Caco-2 (cell line): ENCODE measurements around the gene KDM4B. TPM values are rescaled to one million over a fixed set of nuclear protein-coding genes. Genes with fewer than 3 reads are reported as not detected.

Experiments
- BruUV-seq: library from RNA; stranded (reverse); fragments of 400-500 nt; replicated peaks from 2 replicates; lab custom pipeline; 2021; lab: Mats Ljungman, UMichigan
- CTCF ChIA-PET: fragments of 300-600 bp; sonication (Branson Sonifier 250); formaldehyde crosslinking; loops from one replicate; lab custom pipeline; 2022; ENCODE audit warnings: antibody characterized with exemption; lab: Charles Lee
- POLR2A ChIA-PET: fragments of 300-600 bp; sonication (Branson Sonifier 250); formaldehyde crosslinking; loops from one replicate; lab custom pipeline; 2022; ENCODE audit warnings: antibody characterized with exemption; lab: Charles Lee
- DNase-seq, 2 experiments: peaks; one replicate each; pipeline versions ENCODE4 v3.0.0 to v3.0.0-alpha.2; 2020 to 2022
- H3K27me3 ChIP-seq: replicated peaks from 2 replicates; pipeline ENCODE4 v1.6.0; 2011; ENCODE audit warnings: low read length; ENCODE audit not compliant: control insufficient read depth, insufficient read depth
- H3K36me3 ChIP-seq: 2 replicates; pipeline ENCODE4 v1.5.1; 2011; ENCODE audit warnings: low read length; ENCODE audit not compliant: control insufficient read depth, insufficient read depth
- H3K4me1 ChIP-seq: fragments of 250-450 bp; sonication (Bioruptor Pico); 2 replicates; pipeline ENCODE4 v1.5.1; 2020; ENCODE audit warnings: mild to moderate bottlenecking
- H3K4me3 ChIP-seq: 2 replicates; pipeline ENCODE4 v1.5.1; 2011; ENCODE audit warnings: low read depth, mild to moderate bottlenecking, control low read depth, low read length
- H3K9me3 ChIP-seq: fragments of 250-450 bp; sonication (Bioruptor Pico); 2 replicates; pipeline ENCODE4 v1.5.1; 2020; ENCODE audit warnings: mild to moderate bottlenecking, moderate library complexity
- H3K27ac Mint-ChIP-seq: one replicate; pipeline ENCODE4 v1.8.0; 2022; ENCODE audit warnings: mixed read lengths; ENCODE audit not compliant: unreplicated experiment
- H3K27me3 Mint-ChIP-seq: one replicate; pipeline ENCODE4 v1.8.0; 2022; ENCODE audit warnings: mixed read lengths; ENCODE audit not compliant: insufficient read depth, unreplicated experiment
- H3K36me3 Mint-ChIP-seq: one replicate; pipeline ENCODE4 v1.8.0; 2022; ENCODE audit warnings: mild to moderate bottlenecking, mixed read lengths; ENCODE audit not compliant: insufficient read depth, unreplicated experiment
- H3K4me1 Mint-ChIP-seq: one replicate; pipeline ENCODE4 v1.8.0; 2022; ENCODE audit warnings: low read depth, mixed read lengths; ENCODE audit not compliant: unreplicated experiment
- H3K4me3 Mint-ChIP-seq: one replicate; pipeline ENCODE4 v1.8.0; 2022; ENCODE audit warnings: mild to moderate bottlenecking, moderate library complexity, mixed read lengths; ENCODE audit not compliant: unreplicated experiment
- H3K9me3 Mint-ChIP-seq: one replicate; pipeline ENCODE4 v1.8.0; 2022; ENCODE audit warnings: mixed read lengths; ENCODE audit not compliant: unreplicated experiment
- intact Hi-C: fragments of 100-400 bp; cut with micrococcal nuclease; formaldehyde crosslinking; loops from one replicate; pipeline ENCODE4 v1.10.0; 2022; ENCODE audit not compliant: unreplicated experiment
- total RNA-seq: library from RNA; stranded (reverse); gene quantifications from 2 replicates; pipeline ENCODE4 v1.2.3, GENCODE V29; 2022
- TF ChIP-seq, protein P1 (sequence below), 2 experiments: fragments of 200-600 bp in 1 of 2; IDR thresholded peaks; 1 replicate in 1 of 2; 2 replicates in 1 of 2; pipeline versions ENCODE4 v1.5.1 to v1.8.0; 2011 to 2022; ENCODE audit warnings: antibody characterized with exemption in 1 of 2, control low read depth in 1 of 2, inconsistent platforms in 1 of 2, low read depth in 1 of 2, low read length in 1 of 2, mild to moderate bottlenecking in 1 of 2, moderate library complexity in 1 of 2; ENCODE audit not compliant: insufficient read depth in 1 of 2, severe bottlenecking in 1 of 2, unreplicated experiment in 1 of 2

The KDM4B gene
- total RNA-seq, 1 experiment from 2014 or later = 27.4 TPM

DNA sequence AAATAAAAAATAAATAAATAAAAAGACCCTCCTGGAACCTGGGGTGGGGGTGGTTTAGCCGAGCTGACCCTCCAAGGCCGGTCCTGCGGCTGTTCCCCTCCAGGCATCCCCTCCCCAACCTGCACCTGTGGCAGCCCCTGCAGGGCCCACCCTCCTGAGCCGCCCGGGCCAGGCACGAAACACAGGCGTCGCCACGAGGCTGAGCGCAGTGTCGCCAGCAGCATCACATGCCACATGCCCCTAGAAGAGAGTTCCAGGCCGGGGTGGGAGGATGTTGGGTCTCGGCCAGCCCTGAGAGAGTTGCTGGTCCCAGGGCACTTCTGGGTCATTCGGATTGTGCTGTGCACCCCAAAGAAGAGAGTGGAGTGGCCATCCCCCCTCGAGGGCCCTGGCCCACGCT, 82.0 kb downstream of the KDM4B start:
- BruUV-seq = no TSS peak
- Mint-ChIP-seq H3K9me3 (no peaks in the 10 kb centered on the region), H3K4me1 (peaks cover 3% of the 10 kb centered on the region), H3K27ac (no peak overlapping the region), H3K4me3 (no peak overlapping the region), H3K27me3 (no peaks in the 10 kb centered on the region), H3K36me3 (peaks cover 20% of the 10 kb centered on the region)
- no peaks in the 10 kb centered on the region for H3K27me3 ChIP-seq
- H3K9me3 ChIP-seq = no peaks in the 10 kb centered on the region
- TF ChIP-seq, protein P1, sequence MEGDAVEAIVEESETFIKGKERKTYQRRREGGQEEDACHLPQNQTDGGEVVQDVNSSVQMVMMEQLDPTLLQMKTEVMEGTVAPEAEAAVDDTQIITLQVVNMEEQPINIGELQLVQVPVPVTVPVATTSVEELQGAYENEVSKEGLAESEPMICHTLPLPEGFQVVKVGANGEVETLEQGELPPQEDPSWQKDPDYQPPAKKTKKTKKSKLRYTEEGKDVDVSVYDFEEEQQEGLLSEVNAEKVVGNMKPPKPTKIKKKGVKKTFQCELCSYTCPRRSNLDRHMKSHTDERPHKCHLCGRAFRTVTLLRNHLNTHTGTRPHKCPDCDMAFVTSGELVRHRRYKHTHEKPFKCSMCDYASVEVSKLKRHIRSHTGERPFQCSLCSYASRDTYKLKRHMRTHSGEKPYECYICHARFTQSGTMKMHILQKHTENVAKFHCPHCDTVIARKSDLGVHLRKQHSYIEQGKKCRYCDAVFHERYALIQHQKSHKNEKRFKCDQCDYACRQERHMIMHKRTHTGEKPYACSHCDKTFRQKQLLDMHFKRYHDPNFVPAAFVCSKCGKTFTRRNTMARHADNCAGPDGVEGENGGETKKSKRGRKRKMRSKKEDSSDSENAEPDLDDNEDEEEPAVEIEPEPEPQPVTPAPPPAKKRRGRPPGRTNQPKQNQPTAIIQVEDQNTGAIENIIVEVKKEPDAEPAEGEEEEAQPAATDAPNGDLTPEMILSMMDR (IDR thresholded peaks at IDR 0.05; ENCODE audit: insufficient read depth in 1 of 2, low read depth in 1 of 2, low read length in 1 of 2, severe bottlenecking in 1 of 2, unreplicated experiment in 1 of 2) = no peak
- no peak overlapping the region for H3K4me3 ChIP-seq
- POLR2A ChIA-PET = no interaction called here
- H3K36me3 ChIP-seq = peaks cover 2% of the 10 kb centered on the region; the same call in 1 of the 2 replicates
- CTCF ChIA-PET = no interaction called here
- H3K4me1 ChIP-seq = peaks cover 23% of the 10 kb centered on the region
- intact Hi-C loops = no loop called here
- DNase-seq = no peak

DNA sequence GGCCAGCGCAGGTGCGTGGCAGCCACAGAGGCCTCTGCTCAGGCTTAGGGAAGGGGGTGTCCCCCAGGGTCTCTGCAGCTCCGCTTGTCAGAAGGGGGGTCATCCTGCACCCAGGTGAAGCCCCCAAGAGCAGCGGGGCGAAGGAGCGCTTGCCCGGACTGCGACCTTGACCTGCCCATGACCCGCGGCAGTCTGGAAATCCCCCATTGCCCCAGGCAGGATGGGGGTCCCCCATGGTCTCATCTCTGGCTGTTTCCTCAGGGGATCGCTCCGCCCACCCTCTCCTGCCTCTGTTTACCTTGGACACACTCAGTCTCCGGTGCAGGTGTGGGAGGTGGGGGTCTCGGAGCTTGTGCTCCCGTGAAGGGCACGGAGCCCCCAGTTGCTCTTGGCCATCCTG, 82.7 kb downstream of the KDM4B start:
- POLR2A ChIA-PET = no interaction called here
- H3K27ac Mint-ChIP-seq = no peak overlapping the region
- CTCF ChIA-PET = no interaction called here
- Histone ChIP-seq H3K4me3 (no peak overlapping the region), H3K36me3 (peaks cover 2% of the 10 kb centered on the region; the same call in 1 of the 2 replicates), H3K4me1 (peaks cover 16% of the 10 kb centered on the region), H3K27me3 (no peaks in the 10 kb centered on the region), H3K9me3 (no peaks in the 10 kb centered on the region)
- H3K27me3 Mint-ChIP-seq = no peaks in the 10 kb centered on the region
- no peaks in the 10 kb centered on the region for H3K4me1 Mint-ChIP-seq
- DNase-seq = no peak
- peaks cover 16% of the 10 kb centered on the region for H3K36me3 Mint-ChIP-seq
- intact Hi-C loops = no loop called here
- TF ChIP-seq, protein P1 (IDR thresholded peaks at IDR 0.05; ENCODE audit: insufficient read depth in 1 of 2, low read depth in 1 of 2, low read length in 1 of 2, severe bottlenecking in 1 of 2, unreplicated experiment in 1 of 2) = no peak
- no peaks in the 10 kb centered on the region for H3K9me3 Mint-ChIP-seq
- H3K4me3 Mint-ChIP-seq = no peak overlapping the region
- no TSS peak for BruUV-seq

DNA sequence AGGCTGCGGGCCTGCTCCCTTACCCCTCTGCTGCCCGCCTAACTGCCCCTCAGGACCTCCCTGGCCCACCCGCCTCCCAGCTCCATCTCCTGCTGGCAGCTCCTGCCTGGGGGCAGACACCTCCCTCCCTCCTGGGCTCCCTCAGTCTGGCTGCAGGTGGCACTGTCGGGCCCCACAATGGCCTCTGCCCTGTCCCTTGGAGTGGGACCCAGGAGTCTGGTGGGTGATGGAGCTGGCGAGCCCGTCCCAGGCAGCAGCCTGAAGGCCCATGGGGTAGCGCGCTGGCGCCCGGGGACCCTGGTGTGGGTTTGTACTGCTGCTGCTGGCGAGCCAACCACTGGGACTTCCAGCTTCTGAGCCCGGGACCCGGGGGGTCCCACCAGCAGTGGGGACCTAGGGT, 83.6 kb downstream of the KDM4B start:
- Mint-ChIP-seq H3K36me3 (peaks cover 15% of the 10 kb centered on the region), H3K27me3 (no peaks in the 10 kb centered on the region), H3K27ac (no peak overlapping the region), H3K9me3 (no peaks in the 10 kb centered on the region), H3K4me1 (no peaks in the 10 kb centered on the region), H3K4me3 (no peak overlapping the region)
- POLR2A ChIA-PET = no interaction called here
- Histone ChIP-seq H3K4me1 (peaks cover 9% of the 10 kb centered on the region), H3K27me3 (no peaks in the 10 kb centered on the region), H3K9me3 (no peaks in the 10 kb centered on the region), H3K4me3 (no peak overlapping the region), H3K36me3 (peaks cover 2% of the 10 kb centered on the region; the same call in 1 of the 2 replicates)
- DNase-seq = no peak
- intact Hi-C loops = no loop called here
- BruUV-seq = no TSS peak
- TF ChIP-seq, protein P1 (IDR thresholded peaks at IDR 0.05; ENCODE audit: insufficient read depth in 1 of 2, low read depth in 1 of 2, low read length in 1 of 2, severe bottlenecking in 1 of 2, unreplicated experiment in 1 of 2) = no peak
- CTCF ChIA-PET = no interaction called here
